Left lung (tissue), 10 donors: ENCODE measurements around the gene FBRSL1. TPM values are rescaled to one million over a fixed set of nuclear protein-coding genes. Genes with fewer than 3 reads are reported as not detected.

Experiments
- ATAC-seq: fragments of 200-7000 bp; cut with Tn5 transposase; one replicate; pipeline ENCODE4 v1.9.1; 2020; ENCODE audit warnings: moderate library complexity
- DNase-seq, 4 donors: peaks; one replicate each; pipeline ENCODE4 v3.0.0-alpha.2; 2013 to 2020
- H3K27ac ChIP-seq, 2 donors: fragments of 200-600 bp; sonication (generic) in 1 of 2; one replicate each; pipeline versions ENCODE4 v1.5.0 to v1.8.0; 2020 to 2021
- H3K27me3 ChIP-seq, 2 donors: fragments of 200-600 bp; sonication (generic) in 1 of 2; one replicate each; pipeline versions ENCODE4 v1.5.0 to v1.8.0; 2020 to 2021
- H3K36me3 ChIP-seq, 2 donors: fragments of 200-600 bp; sonication (generic) in 1 of 2; one replicate each; pipeline versions ENCODE4 v1.5.0 to v1.8.0; 2020 to 2021
- H3K4me1 ChIP-seq, 2 donors: fragments of 200-600 bp; one replicate each; pipeline ENCODE4 v1.8.0; 2021
- H3K4me3 ChIP-seq, 2 donors: fragments of 200-600 bp; sonication (generic) in 1 of 2; one replicate each; pipeline versions ENCODE4 v1.5.0 to v1.8.0; 2020 to 2021; ENCODE audit warnings: mild to moderate bottlenecking in 1 of 2
- H3K9me3 ChIP-seq, 2 donors: fragments of 200-600 bp; sonication (generic) in 1 of 2; one replicate each; pipeline versions ENCODE4 v1.5.0 to v1.8.0; 2020 to 2021
- intact Hi-C, 2 donors: fragments of 100-400 bp; cut with DNase I; formaldehyde crosslinking; loops; one replicate each; pipeline versions ENCODE4 v1.11.2 to v1.14.2; 2022
- polyA plus RNA-seq, 6 donors: library from polyadenylated mRNA; unstranded; fragments of 120-200 nt; gene quantifications; one replicate each; pipeline ENCODE4 v1.2.1, GENCODE V29; 2013; ENCODE audit not compliant: insufficient read length in 6 of 6
- total RNA-seq, 2 donors: library from RNA; stranded (reverse); fragmentation: NEBNext Ultra II Directional; extraction: Animal tissue kit (Norgen Biotek cat#: 25700); gene quantifications; one replicate each; pipeline ENCODE4 v1.2.1, GENCODE V29; 2021
- TF ChIP-seq, protein P1 (sequence below), 2 donors: fragments of 200-600 bp; sonication (generic) in 1 of 2; IDR thresholded peaks; one replicate each; pipeline versions ENCODE4 v1.5.0 to v1.8.0; 2021; ENCODE audit warnings: antibody characterized with exemption in 2 of 2
- donor health status: DM: no; HTN: yes; CAD: no.
- donor health status: DM: no; HTN: no; CAD: no.

Gene FBRSL1
- total and polyA plus RNA-seq, 8 donors = 44.7 to 113 (median 83.9) TPM

DNA sequence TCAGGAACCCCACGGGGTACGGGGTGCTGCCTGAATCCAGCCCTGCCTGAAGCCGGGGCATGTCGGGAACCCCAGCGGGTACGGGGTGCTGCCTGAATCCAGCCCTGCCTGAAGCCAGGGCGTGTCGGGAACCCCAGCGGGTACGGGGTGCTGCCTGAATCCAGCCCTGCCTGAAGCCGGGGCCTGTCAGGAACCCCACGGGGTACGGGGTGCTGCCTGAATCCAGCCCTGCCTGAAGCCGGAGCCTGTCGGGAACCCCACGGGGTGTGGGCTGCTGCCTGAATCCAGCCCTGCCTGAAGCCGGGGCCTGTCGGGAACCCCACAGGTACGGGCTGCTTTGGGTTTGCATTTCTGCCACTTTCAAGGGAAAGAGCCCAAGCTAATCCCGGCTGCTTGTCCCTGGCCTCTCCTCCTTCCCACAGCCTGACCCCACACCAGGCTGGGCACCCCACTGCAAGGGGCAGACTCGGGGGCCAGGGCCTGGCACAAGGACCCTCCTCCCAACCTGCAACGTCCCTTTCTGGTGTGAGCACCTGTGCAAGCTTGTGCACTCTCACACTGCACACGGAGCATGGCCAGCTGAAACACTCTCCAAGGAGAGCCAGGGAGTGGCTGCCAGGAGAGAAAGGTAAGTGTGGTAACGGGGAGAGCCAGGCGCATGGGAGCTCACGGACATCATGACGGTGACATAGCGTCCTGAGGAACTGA is 5.6 kb upstream of the FBRSL1 start:
- Histone ChIP-seq H3K36me3 (no peaks in the 10 kb centered on the region), H3K4me3 (no peak overlapping the region), H3K9me3 (no peaks in the 10 kb centered on the region), H3K27ac (no peak overlapping the region), H3K27me3 (peaks cover 0 to 29% of the 10 kb centered on the region in 2 donors), H3K4me1 (peaks cover 3 to 28% of the 10 kb centered on the region in 2 donors)
- TF ChIP-seq, protein P1, sequence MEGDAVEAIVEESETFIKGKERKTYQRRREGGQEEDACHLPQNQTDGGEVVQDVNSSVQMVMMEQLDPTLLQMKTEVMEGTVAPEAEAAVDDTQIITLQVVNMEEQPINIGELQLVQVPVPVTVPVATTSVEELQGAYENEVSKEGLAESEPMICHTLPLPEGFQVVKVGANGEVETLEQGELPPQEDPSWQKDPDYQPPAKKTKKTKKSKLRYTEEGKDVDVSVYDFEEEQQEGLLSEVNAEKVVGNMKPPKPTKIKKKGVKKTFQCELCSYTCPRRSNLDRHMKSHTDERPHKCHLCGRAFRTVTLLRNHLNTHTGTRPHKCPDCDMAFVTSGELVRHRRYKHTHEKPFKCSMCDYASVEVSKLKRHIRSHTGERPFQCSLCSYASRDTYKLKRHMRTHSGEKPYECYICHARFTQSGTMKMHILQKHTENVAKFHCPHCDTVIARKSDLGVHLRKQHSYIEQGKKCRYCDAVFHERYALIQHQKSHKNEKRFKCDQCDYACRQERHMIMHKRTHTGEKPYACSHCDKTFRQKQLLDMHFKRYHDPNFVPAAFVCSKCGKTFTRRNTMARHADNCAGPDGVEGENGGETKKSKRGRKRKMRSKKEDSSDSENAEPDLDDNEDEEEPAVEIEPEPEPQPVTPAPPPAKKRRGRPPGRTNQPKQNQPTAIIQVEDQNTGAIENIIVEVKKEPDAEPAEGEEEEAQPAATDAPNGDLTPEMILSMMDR (IDR thresholded peaks at IDR 0.05) = no peak
- ATAC-seq = no peak
- peak in 1 of 4 donors; percentile 55 for DNase-seq
- intact Hi-C loops = no loop called here

DNA sequence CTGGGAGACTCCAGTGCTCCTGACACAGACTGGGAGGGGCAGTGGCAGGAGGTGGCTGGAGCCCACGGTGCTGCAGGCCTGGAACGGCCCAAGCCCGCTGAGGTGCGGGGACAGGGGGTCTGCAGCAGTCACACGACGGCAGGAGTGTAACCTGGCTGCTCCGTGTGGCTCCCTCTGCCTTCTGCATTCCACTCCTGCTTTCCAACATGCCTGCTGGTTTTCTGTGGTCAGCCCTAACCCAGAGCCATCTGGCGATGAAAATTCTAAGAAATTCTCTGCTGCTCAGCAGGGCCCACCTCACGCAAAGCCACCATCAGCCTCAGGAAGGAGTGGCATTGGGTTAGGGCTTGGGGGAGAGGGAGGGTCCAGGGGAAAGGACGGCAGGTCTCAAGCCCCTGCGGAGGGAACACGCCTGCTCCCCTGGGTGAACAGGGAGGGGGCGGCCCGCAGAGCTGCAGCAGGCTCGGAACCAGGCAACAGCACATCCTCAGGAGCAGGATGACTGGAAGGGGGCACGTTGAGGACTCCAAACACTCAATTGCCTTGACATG is 5.0 kb upstream of the FBRSL1 start:
- intact Hi-C loops = no loop called here
- Histone ChIP-seq H3K4me3 (no peak overlapping the region), H3K36me3 (no peaks in the 10 kb centered on the region), H3K27me3 (peaks cover 0 to 23% of the 10 kb centered on the region in 2 donors), H3K4me1 (peaks cover 3 to 28% of the 10 kb centered on the region in 2 donors), H3K27ac (no peak overlapping the region), H3K9me3 (no peaks in the 10 kb centered on the region)
- TF ChIP-seq, protein P1 (IDR thresholded peaks at IDR 0.05) = no peak
- ATAC-seq = no peak
- DNase-seq = peak in 1 of 4 donors; percentile 65

DNA sequence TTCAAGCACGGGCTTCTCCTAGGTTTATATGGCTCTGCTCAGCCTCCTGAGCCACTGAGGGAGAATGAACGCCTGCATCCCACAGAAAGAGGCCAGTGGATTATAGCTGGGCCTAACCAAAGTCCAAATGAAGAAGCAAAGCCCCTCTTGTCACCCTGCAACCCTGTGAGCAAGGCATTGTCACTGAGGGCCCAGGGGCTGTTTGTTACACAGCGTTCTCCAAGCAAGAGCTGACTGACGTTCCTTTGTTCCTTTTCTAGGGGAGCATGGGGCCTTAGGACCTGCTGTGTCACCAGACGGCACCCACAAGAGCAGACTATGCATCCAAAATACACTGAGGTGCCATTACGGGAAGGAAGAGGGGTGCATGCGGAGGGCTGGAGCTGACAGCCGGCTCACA is 4.3 kb upstream of the FBRSL1 start:
- H3K4me3 ChIP-seq = no peak overlapping the region
- DNase-seq (peak in 1 of 4 donors; percentile 30), ATAC-seq (no peak)
- H3K4me1 ChIP-seq = peaks cover 3 to 28% of the 10 kb centered on the region in 2 donors
- intact Hi-C loops = no loop called here
- no peaks in the 10 kb centered on the region for H3K9me3 ChIP-seq
- TF ChIP-seq, protein P1 (IDR thresholded peaks at IDR 0.05) = no peak
- no peaks in the 10 kb centered on the region for H3K36me3 ChIP-seq
- no peak overlapping the region for H3K27ac ChIP-seq
- H3K27me3 ChIP-seq = peaks cover 0 to 16% of the 10 kb centered on the region in 2 donors

DNA sequence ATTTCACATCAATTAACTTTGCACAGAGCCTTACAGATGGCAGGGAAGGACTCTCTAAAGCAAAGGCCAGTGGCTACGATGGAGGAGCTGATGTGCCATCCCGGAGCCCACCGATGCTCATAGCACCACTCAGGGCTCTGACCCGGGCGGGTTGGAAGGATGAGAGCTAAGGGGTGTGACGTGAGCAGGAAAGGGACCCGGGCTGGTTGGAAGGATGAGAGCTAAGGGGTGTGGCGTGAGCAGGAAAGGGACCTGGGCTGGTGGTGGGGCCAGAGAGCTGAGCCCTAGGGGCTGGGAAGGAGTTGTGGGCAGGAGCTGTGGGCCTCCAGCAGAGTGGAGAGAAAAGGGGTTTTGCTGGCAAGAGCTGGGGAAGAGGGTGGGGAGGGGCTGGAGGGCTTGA is 3.8 kb upstream of the FBRSL1 start:
- ATAC-seq = no peak
- TF ChIP-seq, protein P1 (IDR thresholded peaks at IDR 0.05) = no peak

DNA sequence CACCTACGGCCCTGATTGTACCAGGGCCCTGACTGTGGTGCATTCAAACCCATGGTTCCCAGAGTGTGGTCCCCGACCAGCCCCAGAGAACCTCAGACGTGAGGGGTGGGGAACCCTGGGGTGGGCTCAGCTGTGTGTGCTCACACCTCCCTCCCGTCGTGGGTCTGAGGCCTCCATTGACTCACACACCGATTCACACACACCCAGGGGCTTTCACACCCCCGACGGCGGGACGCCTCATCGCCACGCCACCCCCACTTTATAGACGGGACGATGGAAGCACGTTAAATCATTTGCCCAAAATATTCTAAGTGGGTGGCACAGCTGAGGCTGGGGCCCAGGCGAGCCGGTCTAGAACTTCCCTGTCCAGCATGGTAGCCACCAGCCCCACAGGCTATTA is 3.4 kb upstream of the FBRSL1 start:
- Histone ChIP-seq H3K4me1 (peaks cover 7 to 30% of the 10 kb centered on the region in 2 donors), H3K4me3 (no peak overlapping the region), H3K36me3 (no peaks in the 10 kb centered on the region), H3K27ac (no peak overlapping the region), H3K27me3 (peaks cover 0 to 6% of the 10 kb centered on the region in 2 donors), H3K9me3 (no peaks in the 10 kb centered on the region)
- intact Hi-C loops = no loop called here
- no peak for ATAC-seq
- TF ChIP-seq, protein P1 (IDR thresholded peaks at IDR 0.05) = no peak
- peak in 1 of 4 donors; percentile 79 for DNase-seq

More for the DNA sequence above, 3.8 kb upstream of the FBRSL1 start:
- no peaks in the 10 kb centered on the region for H3K9me3 ChIP-seq
- peaks cover 0 to 10% of the 10 kb centered on the region in 2 donors for H3K27me3 ChIP-seq
- no peak overlapping the region for H3K4me3 ChIP-seq
- DNase-seq = peak in 1 of 4 donors; percentile 57
- no peaks in the 10 kb centered on the region for H3K36me3 ChIP-seq
- intact Hi-C loops = no loop called here
- no peak overlapping the region for H3K27ac ChIP-seq
- H3K4me1 ChIP-seq = peaks cover 3 to 30% of the 10 kb centered on the region in 2 donors
